Prostate gland (tissue), 2 donors: Measurements from ENCODE around the gene SLC66A2. TPM values are rescaled to one million over a fixed set of nuclear protein-coding genes. Genes with fewer than 3 reads are reported as not detected.

Source experiments
- DNase-seq: peaks from one replicate; pipeline ENCODE4 v3.0.0-alpha.2; 2019; ENCODE audit warnings: low spot score
- H3K27ac ChIP-seq, 2 donors: fragments of 200-600 bp; sonication (generic); 2 replicates each; pipeline ENCODE4 v1.5.1; 2017 to 2019
- H3K27me3 ChIP-seq: fragments of 200-600 bp; sonication (generic); replicated peaks from 2 replicates; pipeline ENCODE4 v1.5.1; 2019; ENCODE audit not compliant: insufficient read depth
- H3K36me3 ChIP-seq, 2 donors: fragments of 200-600 bp; sonication (generic); 1 replicate in 1 of 2; 2 replicates in 1 of 2; pipeline versions ENCODE4 v1.5.1 to v1.8.1; 2017 to 2019
- H3K4me1 ChIP-seq: fragments of 200-600 bp; sonication (generic); replicated peaks from 2 replicates; pipeline ENCODE4 v1.5.1; 2019
- H3K4me3 ChIP-seq, 2 donors: fragments of 200-600 bp; sonication (generic); 2 replicates each; pipeline ENCODE4 v1.5.1; 2017 to 2019
- H3K9me3 ChIP-seq: fragments of 200-600 bp; sonication (generic); 2 replicates; pipeline ENCODE4 v1.5.1; 2017
- POLR2A ChIP-seq: fragments of 450-650 bp; IDR thresholded peaks from one replicate; pipeline ENCODE4 v1.6.1; 2016; ENCODE audit warnings: antibody characterized with exemption, mild to moderate bottlenecking
- POLR2AphosphoS5 ChIP-seq: sonication (generic); formaldehyde crosslinking; IDR thresholded peaks from one replicate; pipeline ENCODE4 v1.6.1; 2017; ENCODE audit warnings: antibody characterized with exemption
- WGBS: methylation state at CpG from one replicate; pipeline ENCODE4 v1.1.5; 2018; 5-methylcytosine and 5-hydroxymethylcytosine counted together
- intact Hi-C: fragments of 100-400 bp; cut with DNase I; formaldehyde crosslinking; loops from one replicate; pipeline ENCODE4 v1.14.2; 2022
- total RNA-seq, 2 donors: library from RNA; depleted of rRNA; stranded (reverse); fragments of >200 nt; gene quantifications; one replicate each; pipeline ENCODE4 v1.1.0, GENCODE V29; 2016
- TF ChIP-seq, protein P1 (sequence below), 4 experiments: fragments of 200-600 bp in 2 of 4; fragments of 450-650 bp in 2 of 4; sonication (generic) in 2 of 4; IDR thresholded peaks; 1 replicate in 3 of 4; 2 replicates in 1 of 4; pipeline ENCODE4 v1.5.1; 2016 to 2019; ENCODE audit warnings: antibody characterized with exemption in 4 of 4, mild to moderate bottlenecking in 2 of 4, moderate library complexity in 2 of 4

The SLC66A2 gene
- total RNA-seq, 2 donors from 2014 or later = 37.6 to 74.1 TPM

DNA sequence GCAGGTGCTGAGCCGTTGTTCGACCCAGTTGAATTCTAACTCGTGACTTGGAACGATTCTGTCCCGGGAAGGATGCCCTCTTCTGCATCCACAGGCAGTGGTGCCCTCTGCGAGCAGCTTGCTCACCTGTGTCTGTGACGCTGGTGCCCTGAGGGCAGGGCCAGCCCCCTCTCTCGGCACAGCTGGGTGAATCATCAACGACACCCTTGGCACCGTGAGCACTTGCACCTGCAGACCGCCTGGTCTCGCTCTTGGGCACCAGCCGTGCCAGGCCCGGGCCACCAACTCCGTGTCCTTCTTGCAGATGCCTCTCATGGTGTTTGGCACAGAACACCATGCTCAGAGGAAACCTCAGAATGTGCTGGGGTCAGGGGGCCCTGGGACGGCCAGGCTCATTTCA is 75.0 kb downstream of the SLC66A2 start:
- DNase-seq = no peak
- intact Hi-C loops = no loop called here
- Histone ChIP-seq H3K4me3 (no peak overlapping the region), H3K27ac (no peak overlapping the region), H3K4me1 (no peaks in the 10 kb centered on the region), H3K36me3 (no peaks in the 10 kb centered on the region), H3K9me3 (no peaks in the 10 kb centered on the region), H3K27me3 (peaks cover 12% of the 10 kb centered on the region)
- no peak for TF ChIP-seq POLR2AphosphoS5
- WGBS = 56% methylated on average over 16 of the region's 16 CpGs

DNA sequence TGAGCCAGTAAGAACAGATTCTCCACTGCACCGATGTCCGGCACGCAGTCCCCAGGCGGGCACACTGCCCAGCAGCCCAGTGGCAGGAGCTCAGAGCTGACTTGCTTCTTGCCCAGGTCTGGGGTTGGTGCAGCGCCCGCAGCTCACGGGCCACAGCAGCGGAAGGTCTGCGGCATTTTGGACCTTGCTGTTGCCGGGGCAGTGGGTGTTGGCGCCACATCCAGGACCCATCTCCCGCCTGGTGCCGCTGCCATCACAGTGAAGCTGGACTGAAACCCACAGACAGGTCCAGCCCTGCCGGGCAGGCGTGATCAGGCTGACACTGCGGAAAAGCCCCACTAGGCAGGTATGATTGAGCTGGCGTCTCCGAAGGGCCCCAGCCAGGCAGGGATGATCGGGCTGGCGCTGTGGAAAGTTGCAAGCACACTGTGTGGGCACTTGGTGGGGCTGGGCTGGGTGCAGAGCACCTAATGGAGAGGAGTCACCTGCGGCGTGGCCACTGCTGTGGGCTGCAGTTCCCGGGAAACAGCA is 75.5 kb downstream of the SLC66A2 start:
- no peaks in the 10 kb centered on the region for H3K36me3 ChIP-seq
- no peak overlapping the region for H3K4me3 ChIP-seq
- no peak overlapping the region for H3K27ac ChIP-seq
- no peaks in the 10 kb centered on the region for H3K4me1 ChIP-seq
- WGBS = 70% methylated on average over 16 of the region's 23 CpGs
- no peaks in the 10 kb centered on the region for H3K9me3 ChIP-seq
- peaks cover 12% of the 10 kb centered on the region for H3K27me3 ChIP-seq
- intact Hi-C loops = no loop called here
- no peak for TF ChIP-seq POLR2AphosphoS5
- TF ChIP-seq, protein P1, sequence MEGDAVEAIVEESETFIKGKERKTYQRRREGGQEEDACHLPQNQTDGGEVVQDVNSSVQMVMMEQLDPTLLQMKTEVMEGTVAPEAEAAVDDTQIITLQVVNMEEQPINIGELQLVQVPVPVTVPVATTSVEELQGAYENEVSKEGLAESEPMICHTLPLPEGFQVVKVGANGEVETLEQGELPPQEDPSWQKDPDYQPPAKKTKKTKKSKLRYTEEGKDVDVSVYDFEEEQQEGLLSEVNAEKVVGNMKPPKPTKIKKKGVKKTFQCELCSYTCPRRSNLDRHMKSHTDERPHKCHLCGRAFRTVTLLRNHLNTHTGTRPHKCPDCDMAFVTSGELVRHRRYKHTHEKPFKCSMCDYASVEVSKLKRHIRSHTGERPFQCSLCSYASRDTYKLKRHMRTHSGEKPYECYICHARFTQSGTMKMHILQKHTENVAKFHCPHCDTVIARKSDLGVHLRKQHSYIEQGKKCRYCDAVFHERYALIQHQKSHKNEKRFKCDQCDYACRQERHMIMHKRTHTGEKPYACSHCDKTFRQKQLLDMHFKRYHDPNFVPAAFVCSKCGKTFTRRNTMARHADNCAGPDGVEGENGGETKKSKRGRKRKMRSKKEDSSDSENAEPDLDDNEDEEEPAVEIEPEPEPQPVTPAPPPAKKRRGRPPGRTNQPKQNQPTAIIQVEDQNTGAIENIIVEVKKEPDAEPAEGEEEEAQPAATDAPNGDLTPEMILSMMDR (IDR thresholded peaks at IDR 0.05) = no peak
- TF ChIP-seq POLR2A = no peak
- no peak for DNase-seq

DNA sequence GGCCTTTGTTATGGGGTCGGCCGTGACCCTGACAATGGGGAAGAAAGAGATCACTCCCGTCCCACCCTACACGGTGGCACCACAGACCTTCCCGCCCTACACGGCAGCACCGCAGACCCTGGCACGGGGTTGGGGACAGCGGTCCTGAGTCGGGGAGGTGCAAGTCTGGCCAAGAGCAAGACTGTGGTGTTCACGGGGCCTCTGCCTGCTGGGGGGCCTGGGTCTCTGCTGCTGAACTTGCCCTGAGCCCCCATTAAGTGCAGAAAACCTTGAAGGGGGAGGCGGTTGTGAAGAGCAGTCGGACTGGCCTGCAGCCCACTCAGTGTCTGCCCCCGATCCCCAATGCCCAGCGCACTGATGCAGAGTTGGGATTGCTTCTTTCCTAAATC is 75.9 kb downstream of the SLC66A2 start:
- no peak for TF ChIP-seq POLR2A
- TF ChIP-seq POLR2AphosphoS5 = no peak
- TF ChIP-seq, protein P1 (IDR thresholded peaks at IDR 0.05) = no peak

DNA sequence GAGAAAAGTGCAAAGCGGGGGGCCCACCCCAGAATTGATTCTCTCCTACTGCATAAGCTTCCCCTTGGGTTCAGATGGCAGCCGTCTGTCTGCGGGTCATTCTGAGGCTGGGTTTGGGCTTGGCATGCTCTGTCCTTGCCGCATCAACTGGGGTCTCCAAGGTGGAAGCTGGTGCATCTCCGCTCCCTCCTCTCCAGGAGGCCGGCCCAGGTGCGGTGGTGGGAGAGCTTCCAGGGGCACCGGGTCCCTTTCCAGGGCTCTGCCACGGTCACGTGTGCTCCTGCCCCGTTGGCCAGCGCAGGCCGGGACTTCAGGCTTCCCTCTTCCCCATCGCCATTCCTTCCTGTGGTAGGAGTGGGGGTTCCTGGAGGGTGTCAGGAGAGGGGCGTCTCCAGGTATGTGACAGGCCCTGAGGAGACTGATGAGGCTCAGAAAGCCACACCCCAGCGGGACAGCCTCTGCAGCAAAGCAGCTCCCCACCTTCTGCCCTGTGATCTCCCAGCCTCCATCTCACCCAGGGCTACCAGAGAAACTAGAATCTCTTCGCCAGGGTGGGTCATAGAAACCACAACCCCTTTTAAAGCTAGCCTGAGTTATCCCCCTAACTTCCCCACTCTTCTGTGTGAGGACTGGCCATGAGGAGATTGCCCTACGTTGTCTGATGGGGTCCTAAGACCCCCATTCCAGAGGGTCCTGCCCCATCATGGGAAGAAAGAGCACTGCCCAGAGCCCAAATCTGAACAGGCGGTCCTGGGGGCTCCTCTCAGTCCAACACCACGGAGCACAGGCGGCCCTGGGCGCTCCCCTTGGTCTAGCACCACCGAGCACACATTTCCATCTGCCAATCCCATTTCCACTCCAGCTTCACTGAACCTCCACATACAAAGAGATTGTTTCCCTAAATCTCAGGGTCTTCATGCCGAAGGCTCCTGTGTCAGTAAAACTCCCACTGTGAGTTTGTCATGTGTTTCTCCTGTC is 76.6 kb downstream of the SLC66A2 start:
- no peaks in the 10 kb centered on the region for H3K36me3 ChIP-seq
- H3K27ac ChIP-seq = no peak overlapping the region
- H3K4me3 ChIP-seq = no peak overlapping the region
- H3K27me3 ChIP-seq = peaks cover 12% of the 10 kb centered on the region
- no peaks in the 10 kb centered on the region for H3K4me1 ChIP-seq
- intact Hi-C loops = no loop called here
- 82% methylated on average over 24 of the region's 24 CpGs for WGBS
- DNase-seq = no peak
- H3K9me3 ChIP-seq = no peaks in the 10 kb centered on the region
- TF ChIP-seq POLR2AphosphoS5 (no peak), POLR2A (no peak)
- TF ChIP-seq, protein P1 (IDR thresholded peaks at IDR 0.05) = no peak

More for the DNA sequence above, 75.9 kb downstream of the SLC66A2 start:
- Histone ChIP-seq H3K4me1 (no peaks in the 10 kb centered on the region), H3K36me3 (no peaks in the 10 kb centered on the region), H3K4me3 (no peak overlapping the region), H3K27me3 (peaks cover 12% of the 10 kb centered on the region), H3K9me3 (no peaks in the 10 kb centered on the region), H3K27ac (no peak overlapping the region)
- intact Hi-C loops = no loop called here
- DNase-seq = no peak
- 86% methylated on average over 15 of the region's 15 CpGs for WGBS

DNA sequence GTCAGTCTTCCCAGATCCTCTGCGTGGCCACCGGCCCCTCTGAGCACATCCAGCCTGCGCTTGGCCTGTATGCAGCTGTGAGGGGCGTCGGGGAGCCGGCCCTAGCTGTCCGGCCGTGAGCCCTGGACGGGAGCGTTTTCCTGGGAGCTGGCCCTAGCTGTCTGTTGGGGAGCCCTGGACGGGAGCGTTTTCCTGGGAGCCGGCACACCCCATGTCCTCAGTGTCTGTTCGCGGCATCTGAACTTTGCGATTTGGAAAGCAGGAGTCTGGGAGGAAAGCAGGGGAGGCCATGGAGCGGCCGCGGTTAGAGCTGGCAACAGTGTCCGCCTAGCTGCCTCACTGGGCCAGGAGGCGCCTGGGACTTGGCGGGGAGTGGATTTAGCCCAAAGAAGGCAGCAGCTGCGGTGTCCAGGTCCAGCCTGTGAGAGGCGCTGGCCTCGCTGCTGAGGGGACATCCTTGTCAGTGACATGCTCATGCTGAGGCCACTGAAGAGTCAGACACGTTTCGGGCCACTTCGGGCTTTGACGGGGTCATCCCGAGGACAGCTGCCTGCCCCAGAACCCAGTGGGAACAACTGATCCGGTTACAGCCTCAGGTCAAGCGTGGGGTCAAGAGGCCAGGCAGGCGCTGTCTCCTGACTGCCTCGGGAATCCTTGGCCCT is 77.9 kb downstream of the SLC66A2 start:
- WGBS = 54% methylated on average over 21 of the region's 34 CpGs
- intact Hi-C loops = no loop called here
- H3K36me3 ChIP-seq = no peaks in the 10 kb centered on the region
- H3K27ac ChIP-seq = no peak overlapping the region
- H3K27me3 ChIP-seq = peaks cover 12% of the 10 kb centered on the region
- TF ChIP-seq, protein P1 (IDR thresholded peaks at IDR 0.05) = no peak
- TF ChIP-seq POLR2A (no peak), POLR2AphosphoS5 (no peak)
- no peak for DNase-seq
- H3K4me1 ChIP-seq = no peaks in the 10 kb centered on the region
- no peak overlapping the region for H3K4me3 ChIP-seq
- no peaks in the 10 kb centered on the region for H3K9me3 ChIP-seq
